NOMO-1 (cell line): ENCODE results near the gene REPS1.

Source experiments
- DNase-seq, 2 experiments: peaks; one replicate each; lab custom pipeline; 2025; ENCODE audit not compliant: unreplicated experiment in 2 of 2; lab: John Stamatoyannopoulos, UW

REPS1 gene

GRCh38 chr6:138865480-138866109 is 122.5 kb downstream of the REPS1 start:
- DNase-seq, result no peak

GRCh38 chr6:138864343-138864890 is 123.6 kb downstream of the REPS1 start:
- no peak for DNase-seq

- peak; percentile 28 to 58 for DNase-seq
Measured at GRCh38 chr6:138863321-138863720, 124.7 kb downstream of the REPS1 start.

- DNase-seq, result no peak
Measured at GRCh38 chr6:138862456-138862855, 125.6 kb downstream of the REPS1 start.

- DNase-seq, result no peak
Measured at GRCh38 chr6:138857775-138858174, 130.3 kb downstream of the REPS1 start.

- DNase-seq, result peak in 1 of 2 experiments; percentile 52
Measured at GRCh38 chr6:138856654-138857053, 131.4 kb downstream of the REPS1 start.
